Right cardiac atrium (tissue), 5 donors: ENCODE results near the gene IFNG-AS1. TPM values are rescaled to one million over a fixed set of nuclear protein-coding genes. Genes with fewer than 3 reads are reported as not detected.

Experiments used
- ATAC-seq, 2 donors: fragments of 200-7000 bp; cut with Tn5 transposase; one replicate each; pipeline versions ENCODE4 v1.8.0 to v1.9.1; 2020; ENCODE audit warnings: moderate library complexity in 2 of 2, mild to moderate bottlenecking in 1 of 2
- DNase-seq, 3 donors: peaks; one replicate each; pipeline ENCODE4 v3.0.0-alpha.2; 2020
- H3K27ac ChIP-seq: one replicate; pipeline ENCODE4 v1.5.1; 2013; ENCODE audit warnings: mild to moderate bottlenecking, low read length, control low read depth, moderate library complexity
- H3K27me3 ChIP-seq: one replicate; pipeline ENCODE4 v1.6.1; 2013; ENCODE audit not compliant: control insufficient read depth, insufficient read depth
- H3K4me1 ChIP-seq: one replicate; pipeline ENCODE4 v1.6.1; 2013; ENCODE audit warnings: low read length; ENCODE audit not compliant: control insufficient read depth, insufficient read depth
- H3K4me3 ChIP-seq: one replicate; pipeline ENCODE4 v1.5.1; 2013; ENCODE audit warnings: low read length, control low read depth
- H3K9me3 ChIP-seq: one replicate; pipeline ENCODE4 v1.6.1; 2013; ENCODE audit warnings: low read length; ENCODE audit not compliant: control insufficient read depth
- WGBS: extraction: QIAGEN DNeasy Blood & Tissue Kit; methylation state at CpG from one replicate; pipeline ENCODE4 v1.1.7; 2013; 5-methylcytosine and 5-hydroxymethylcytosine counted together
- intact Hi-C, 4 donors: fragments of 100-400 bp; cut with DNase I; formaldehyde crosslinking; loops; one replicate each; pipeline versions ENCODE4 v1.11.0 to v1.14.0; 2022 to 2023
- long read RNA-seq, 4 donors: library from polyadenylated mRNA; unstranded; transcript quantifications; one replicate each; pipeline ENCODE4 v2.0.0, GENCODE V29; 2020 to 2021
- polyA plus RNA-seq: library from polyadenylated mRNA; stranded (reverse); fragments of 200-250 nt; gene quantifications from one replicate; pipeline ENCODE4 v1.2.3, GENCODE V29; 2013
- total RNA-seq, 4 donors: library from RNA; stranded (reverse); fragmentation: NEBNext Ultra II Directional; extraction: Animal tissue kit (Norgen Biotek cat#: 25700); gene quantifications; one replicate each; pipeline ENCODE4 v1.2.1, GENCODE V29; 2021
- donor health status: healthy with polysubstance abuse.
- donor health status: DM: no; HTN: yes; CAD: no.
- donor health status: DM: no; HTN: no; CAD: no.
- donor health status: DM: no; HTN: yes; CAD: no; lungs with severe emphysema.
- donor health status: DM: yes; HTN: yes; CAD: no.

IFNG-AS1 gene
- total RNA-seq (1 to 10 TPM in 1 of 4 donors, under 1 TPM in 2, not detected in 1; 0.80 to 1.4 (median 0.93) TPM), polyA plus RNA-seq (0.79 TPM)
- long read RNA-seq, donor 1, partial matches to known transcripts: 0 of 3 reads
- long read RNA-seq, donor 1, other reads (novel, unspliced or antisense): 3 of 3 reads
- long read RNA-seq, donor 2: 0 reads
- long read RNA-seq, donor 3, partial matches to known transcripts: 0 of 6 reads
- long read RNA-seq, donor 3, other reads (novel, unspliced or antisense): 6 of 6 reads
- long read RNA-seq, donor 4, partial matches to known transcripts: 0 of 2 reads
- long read RNA-seq, donor 4, other reads (novel, unspliced or antisense): 2 of 2 reads

GRCh38 chr12:67989184-67989920, at the start of gene IFNG-AS1:
Gene IFNG-AS1 (plus strand): TSS chr12:67989447.
- Histone ChIP-seq H3K9me3 (no peaks in the 10 kb centered on the region), H3K27me3 (no peaks in the 10 kb centered on the region), H3K4me3 (no peak within 1 kb of the TSS), H3K27ac (no peak within 1 kb of the TSS), H3K4me1 (no peaks in the 10 kb centered on the region)
- intact Hi-C loops: no loop called here
- ATAC-seq (no peak), DNase-seq (no peak)
- WGBS: 56% methylated on average over 7 of the region's 7 CpGs

GRCh38 chr12:67939611-67940010, 49.6 kb upstream of the IFNG-AS1 start:
- 34% methylated on average over 2 of the region's 2 CpGs for WGBS
- Histone ChIP-seq H3K4me3 (no peak overlapping the region), H3K27ac (peak overlapping the region; percentile 70), H3K4me1 (no peaks in the 10 kb centered on the region), H3K9me3 (no peaks in the 10 kb centered on the region), H3K27me3 (no peaks in the 10 kb centered on the region)
- DNase-seq: peak in 1 of 3 donors; percentile 62
- intact Hi-C loops: loop anchor here (5.0 to 10.0 kb wide), 7 partner anchors 282 to 585 kb away; partner anchors contain the start of gene DYRK2 (in 1 of the 4)
- ATAC-seq: peak; percentile 84 to 91

GRCh38 chr12:67940780-67941243, 48.4 kb upstream of the IFNG-AS1 start:
- H3K27me3 ChIP-seq: no peaks in the 10 kb centered on the region
- peak overlapping the region; percentile 11 for H3K27ac ChIP-seq
- H3K4me3 ChIP-seq: no peak overlapping the region
- intact Hi-C loops: loop anchor here (5.0 to 10.0 kb wide), 6 partner anchors 284 to 586 kb away; partner anchors contain the start of gene DYRK2 (in 1 of the 4)
- WGBS: 32% methylated on average over 3 of the region's 3 CpGs
- no peak for DNase-seq
- peak; percentile 28 to 44 for ATAC-seq
- H3K4me1 ChIP-seq: no peaks in the 10 kb centered on the region
- H3K9me3 ChIP-seq: no peaks in the 10 kb centered on the region

- no peaks in the 10 kb centered on the region for H3K4me1 ChIP-seq
- intact Hi-C loops: loop anchor here (2.0 to 10.0 kb wide), 7 partner anchors 285 to 588 kb away; partner anchors contain the start of gene DYRK2 (in 1 of the 4)
- no peak overlapping the region for H3K27ac ChIP-seq
- H3K27me3 ChIP-seq: no peaks in the 10 kb centered on the region
- H3K4me3 ChIP-seq: no peak overlapping the region
- DNase-seq (no peak), ATAC-seq (no peak)
- WGBS: 80% methylated on average over 3 of the region's 3 CpGs
- no peaks in the 10 kb centered on the region for H3K9me3 ChIP-seq
Measured at GRCh38 chr12:67942724-67943123, 46.5 kb upstream of the IFNG-AS1 start.

GRCh38 chr12:67943141-67943892, 45.9 kb upstream of the IFNG-AS1 start:
- H3K27me3 ChIP-seq: no peaks in the 10 kb centered on the region
- intact Hi-C loops: loop anchor here (2.0 to 10.0 kb wide), 7 partner anchors 286 to 589 kb away; partner anchors contain the start of gene DYRK2 (in 1 of the 4)
- no peaks in the 10 kb centered on the region for H3K4me1 ChIP-seq
- no peaks in the 10 kb centered on the region for H3K9me3 ChIP-seq
- DNase-seq (peak in 1 of 3 donors; percentile 59), ATAC-seq (peak; percentile 78 to 79)
- H3K4me3 ChIP-seq: no peak overlapping the region
- H3K27ac ChIP-seq: no peak overlapping the region
- 12% methylated on average over 5 of the region's 5 CpGs for WGBS

- no peaks in the 10 kb centered on the region for H3K9me3 ChIP-seq
- no peak overlapping the region for H3K27ac ChIP-seq
- ATAC-seq: no peak
- no peak overlapping the region for H3K4me3 ChIP-seq
- no peaks in the 10 kb centered on the region for H3K27me3 ChIP-seq
- H3K4me1 ChIP-seq: no peaks in the 10 kb centered on the region
- no peak for DNase-seq
- intact Hi-C loops: loop anchor here (5.0 to 10.0 kb wide), 6 partner anchors 287 to 589 kb away; partner anchors contain the start of gene DYRK2 (in 1 of the 4)
- WGBS: 72% methylated on average over 5 of the region's 5 CpGs
Measured at GRCh38 chr12:67944093-67944492, 45.2 kb upstream of the IFNG-AS1 start.

GRCh38 chr12:67952787-67953186, 36.5 kb upstream of the IFNG-AS1 start:
- H3K4me1 ChIP-seq: no peaks in the 10 kb centered on the region
- H3K9me3 ChIP-seq: no peaks in the 10 kb centered on the region
- DNase-seq (no peak), ATAC-seq (no peak)
- WGBS: 89% methylated on average over 2 of the region's 2 CpGs
- H3K27ac ChIP-seq: no peak overlapping the region
- H3K27me3 ChIP-seq: no peaks in the 10 kb centered on the region
- no peak overlapping the region for H3K4me3 ChIP-seq
- intact Hi-C loops: no loop called here

- Histone ChIP-seq H3K4me1 (no peaks in the 10 kb centered on the region), H3K27ac (no peak overlapping the region), H3K4me3 (no peak overlapping the region), H3K9me3 (no peaks in the 10 kb centered on the region), H3K27me3 (no peaks in the 10 kb centered on the region)
- 54% methylated on average over 4 of the region's 4 CpGs for WGBS
- intact Hi-C loops: no loop called here
- DNase-seq (no peak), ATAC-seq (peak; percentile 35 to 45)
Measured at GRCh38 chr12:67957383-67957782, 31.9 kb upstream of the IFNG-AS1 start.

- Histone ChIP-seq H3K4me1 (no peaks in the 10 kb centered on the region), H3K9me3 (no peaks in the 10 kb centered on the region), H3K27me3 (no peaks in the 10 kb centered on the region), H3K4me3 (no peak overlapping the region), H3K27ac (no peak overlapping the region)
- DNase-seq: no peak
- intact Hi-C loops: no loop called here
- peak in 1 of 2 donors; percentile 52 for ATAC-seq
- 11% methylated on average over 4 of the region's 4 CpGs for WGBS
Measured at GRCh38 chr12:67958187-67958586, 31.1 kb upstream of the IFNG-AS1 start.

- WGBS: 86% methylated on average over 1 of the region's 1 CpG
- no peaks in the 10 kb centered on the region for H3K27me3 ChIP-seq
- no peak for ATAC-seq
- intact Hi-C loops: no loop called here
- H3K4me1 ChIP-seq: no peaks in the 10 kb centered on the region
- H3K4me3 ChIP-seq: no peak overlapping the region
- no peak overlapping the region for H3K27ac ChIP-seq
- no peaks in the 10 kb centered on the region for H3K9me3 ChIP-seq
- DNase-seq: no peak
Measured at GRCh38 chr12:67964456-67964855, 24.8 kb upstream of the IFNG-AS1 start.
